HUES64 (cell line): ENCODE data around the gene HSD11B2.

Source experiments
- H3K27ac ChIP-seq: 2 replicates; pipeline ENCODE4 v1.7.0; 2013; ENCODE audit warnings: low read depth, low read length, inconsistent platforms
- H3K27me3 ChIP-seq: 2 replicates; pipeline ENCODE4 v1.6.1; 2013; ENCODE audit warnings: mild to moderate bottlenecking, low read length; ENCODE audit not compliant: insufficient read depth
- H3K36me3 ChIP-seq: 2 replicates; pipeline ENCODE4 v1.6.1; 2013; ENCODE audit warnings: mild to moderate bottlenecking, low read length; ENCODE audit not compliant: insufficient read depth
- H3K4me1 ChIP-seq: 2 replicates; pipeline ENCODE4 v1.6.1; 2013; ENCODE audit warnings: mild to moderate bottlenecking, low read length, moderate library complexity; ENCODE audit not compliant: insufficient read depth
- H3K4me3 ChIP-seq: 2 replicates; pipeline ENCODE4 v1.5.1; 2013; ENCODE audit warnings: mild to moderate bottlenecking, low read length, moderate library complexity
- H3K9ac ChIP-seq: 2 replicates; pipeline ENCODE4 v1.6.1; 2013; ENCODE audit warnings: mild to moderate bottlenecking, low read depth, low read length
- H3K9me3 ChIP-seq: 2 replicates; pipeline ENCODE4 v1.6.1; 2013; ENCODE audit warnings: low read depth, low read length; ENCODE audit not compliant: insufficient read depth
- WGBS: fragments of 150-250, 120-280 bp; methylation state at CpG from one replicate; pipeline ENCODE4 v1.1.7; 2013; ENCODE audit warnings: missing lambda C conversion rate; 5-methylcytosine and 5-hydroxymethylcytosine counted together

The HSD11B2 gene

GRCh38 chr16:67438824-67439393, 8.0 kb downstream of the HSD11B2 start:
- Histone ChIP-seq H3K4me1 (peaks cover 5% of the 10 kb centered on the region; the same call in 1 of the 2 replicates), H3K9ac (no peak overlapping the region), H3K4me3 (no peak overlapping the region), H3K27ac (no peak overlapping the region), H3K27me3 (no peaks in the 10 kb centered on the region), H3K9me3 (no peaks in the 10 kb centered on the region), H3K36me3 (peaks cover 20% of the 10 kb centered on the region)
- WGBS: 95% methylated on average over 19 of the region's 19 CpGs

GRCh38 chr16:67441271-67441753, 10.4 kb downstream of the HSD11B2 start:
- Histone ChIP-seq H3K36me3 (peaks cover 20% of the 10 kb centered on the region), H3K4me1 (no peaks in the 10 kb centered on the region), H3K9me3 (no peaks in the 10 kb centered on the region), H3K27me3 (no peaks in the 10 kb centered on the region), H3K4me3 (no peak overlapping the region), H3K9ac (no peak overlapping the region), H3K27ac (no peak overlapping the region)
- WGBS: 93% methylated on average over 17 of the region's 17 CpGs

- no peak overlapping the region for H3K4me3 ChIP-seq
- peaks cover 19% of the 10 kb centered on the region for H3K36me3 ChIP-seq
- whole genome bisulfite sequencing: 87% methylated on average over 5 of the region's 5 CpGs
- H3K9me3 ChIP-seq: no peaks in the 10 kb centered on the region
- no peak overlapping the region for H3K9ac ChIP-seq
- H3K4me1 ChIP-seq: no peaks in the 10 kb centered on the region
- no peaks in the 10 kb centered on the region for H3K27me3 ChIP-seq
- no peak overlapping the region for H3K27ac ChIP-seq
Measured at GRCh38 chr16:67441907-67442306, 11.0 kb downstream of the HSD11B2 start.

- H3K27ac ChIP-seq: no peak overlapping the region
- H3K4me1 ChIP-seq: no peaks in the 10 kb centered on the region
- peaks cover 11% of the 10 kb centered on the region for H3K36me3 ChIP-seq
- no peaks in the 10 kb centered on the region for H3K27me3 ChIP-seq
- H3K9ac ChIP-seq: no peak overlapping the region
- 94% methylated on average over 13 of the region's 13 CpGs for WGBS
- H3K4me3 ChIP-seq: no peak overlapping the region
- H3K9me3 ChIP-seq: no peaks in the 10 kb centered on the region
Measured at GRCh38 chr16:67442581-67443255, 11.8 kb downstream of the HSD11B2 start.

- H3K36me3 ChIP-seq: peaks cover 7% of the 10 kb centered on the region
Measured at GRCh38 chr16:67443265-67443664, 12.3 kb downstream of the HSD11B2 start.

GRCh38 chr16:67444259-67445125, 13.6 kb downstream of the HSD11B2 start:
- Histone ChIP-seq H3K36me3 (no peaks in the 10 kb centered on the region; the same call in 1 of the 2 replicates), H3K27me3 (no peaks in the 10 kb centered on the region), H3K27ac (no peak overlapping the region), H3K9ac (no peak overlapping the region), H3K4me1 (no peaks in the 10 kb centered on the region), H3K9me3 (no peaks in the 10 kb centered on the region), H3K4me3 (no peak overlapping the region)
- 83% methylated on average over 22 of the region's 22 CpGs for WGBS

More at GRCh38 chr16:67443265-67443664, 12.3 kb downstream of the HSD11B2 start:
- H3K27me3 ChIP-seq: no peaks in the 10 kb centered on the region
- 95% methylated on average over 6 of the region's 6 CpGs for WGBS
- no peak overlapping the region for H3K4me3 ChIP-seq
- no peak overlapping the region for H3K9ac ChIP-seq
- no peaks in the 10 kb centered on the region for H3K9me3 ChIP-seq
- no peak overlapping the region for H3K27ac ChIP-seq
- no peaks in the 10 kb centered on the region for H3K4me1 ChIP-seq

GRCh38 chr16:67445126-67445426, 14.2 kb downstream of the HSD11B2 start:
- Histone ChIP-seq H3K9me3 (no peaks in the 10 kb centered on the region), H3K27ac (no peak overlapping the region), H3K27me3 (no peaks in the 10 kb centered on the region), H3K9ac (no peak overlapping the region), H3K4me3 (no peak overlapping the region), H3K4me1 (no peaks in the 10 kb centered on the region), H3K36me3 (no peaks in the 10 kb centered on the region; the same call in 1 of the 2 replicates)
- WGBS: 94% methylated on average over 7 of the region's 7 CpGs

GRCh38 chr16:67445441-67445912, 14.6 kb downstream of the HSD11B2 start:
- Histone ChIP-seq H3K36me3 (no peaks in the 10 kb centered on the region; the same call in 1 of the 2 replicates), H3K27me3 (no peaks in the 10 kb centered on the region), H3K9ac (no peak overlapping the region), H3K27ac (no peak overlapping the region), H3K4me1 (no peaks in the 10 kb centered on the region), H3K4me3 (no peak overlapping the region), H3K9me3 (no peaks in the 10 kb centered on the region)
- WGBS: 83% methylated on average over 3 of the region's 3 CpGs

- 94% methylated on average over 12 of the region's 12 CpGs for WGBS
- Histone ChIP-seq H3K4me1 (no peaks in the 10 kb centered on the region), H3K36me3 (no peaks in the 10 kb centered on the region; the same call in 1 of the 2 replicates), H3K4me3 (no peak overlapping the region), H3K27me3 (no peaks in the 10 kb centered on the region), H3K27ac (no peak overlapping the region), H3K9me3 (no peaks in the 10 kb centered on the region), H3K9ac (no peak overlapping the region)
Measured at GRCh38 chr16:67445913-67446907, 15.3 kb downstream of the HSD11B2 start.

- no peaks in the 10 kb centered on the region for H3K4me1 ChIP-seq
- H3K9me3 ChIP-seq: no peaks in the 10 kb centered on the region
- H3K36me3 ChIP-seq: peaks cover 3% of the 10 kb centered on the region
- 96% methylated on average over 7 of the region's 8 CpGs for WGBS
- no peak overlapping the region for H3K27ac ChIP-seq
- no peak overlapping the region for H3K9ac ChIP-seq
- H3K4me3 ChIP-seq: no peak overlapping the region
- H3K27me3 ChIP-seq: no peaks in the 10 kb centered on the region
Measured at GRCh38 chr16:67446968-67447507, 16.1 kb downstream of the HSD11B2 start.
